ENCODE measurements around the gene OR2L2.
"Not testable (repeated sequence)": the region's sequence is repeated elsewhere in the genome, so short reads cannot be mapped to it uniquely, and the experiment has no call there.

OR2L2 gene

GRCh38 chr1:248029770-248030169, at the start of gene OR2L2:
Gene OR2L2, plus strand, starts transcription at chr1:248030070. Its CDS starts 8,198 bp downstream, at chr1:248038268.
- no peak for DNase-seq

GRCh38 chr1:247992986-247993385, 36.9 kb upstream of the OR2L2 start:
- DNase-seq = no peak

- DNase-seq = no peak
These were observed 31.1 kb upstream of the OR2L2 start for GRCh38 chr1:247998811-247999210.

GRCh38 chr1:248000169-248000568, 29.7 kb upstream of the OR2L2 start:
- DNase-seq = no peak

GRCh38 chr1:248007778-248008177, 22.1 kb upstream of the OR2L2 start:
- no peak for DNase-seq

- no peak for DNase-seq
These were observed 20.2 kb upstream of the OR2L2 start for GRCh38 chr1:248009681-248010080.

GRCh38 chr1:248013229-248013710, 16.6 kb upstream of the OR2L2 start, which contains the start of gene OR2L5:
Gene OR2L5, plus strand, starts transcription at chr1:248013660. Its CDS starts 8,288 bp downstream, at chr1:248021948.
- no peak for DNase-seq

GRCh38 chr1:248015803-248016202, 14.1 kb upstream of the OR2L2 start:
- DNase-seq = no peak

- DNase-seq = no peak
These were observed 15.3 kb downstream of the OR2L2 start for GRCh38 chr1:248045209-248045608.

- no peak for DNase-seq
These were observed 16.7 kb downstream of the OR2L2 start, which contains the start of gene OR2L3 for GRCh38 chr1:248046536-248046935. Gene OR2L3, plus strand, starts transcription at chr1:248046836. Its CDS starts 13,846 bp downstream, at chr1:248060682.

GRCh38 chr1:248047008-248047407, 17.1 kb downstream of the OR2L2 start:
- no peak for DNase-seq

GRCh38 chr1:248054671-248055070, 24.8 kb downstream of the OR2L2 start:
- no peak for DNase-seq

GRCh38 chr1:248055261-248055660, 25.4 kb downstream of the OR2L2 start:
- no peak for DNase-seq

GRCh38 chr1:248065071-248065470, 35.2 kb downstream of the OR2L2 start:
- DNase-seq = no peak

GRCh38 chr1:248065604-248066003, 35.7 kb downstream of the OR2L2 start:
- no peak for DNase-seq

GRCh38 chr1:248083864-248084263, 54.0 kb downstream of the OR2L2 start:
- not testable (repeated sequence) for DNase-seq

All from GDM1 (cell line).